Measurements from ENCODE around the gene WNT1. TPM values are rescaled to one million over a fixed set of nuclear protein-coding genes. Genes with fewer than 3 reads are reported as not detected.
A peak's percentile ranks its signal among the peaks of the same experiment; 100 is the strongest.

WNT1 gene
- total RNA-seq, 1 experiment from 2014 or later = not detected

- Mint-ChIP-seq H3K27ac (ENCODE audit: unreplicated experiment) (no peak overlapping the region), H3K4me3 (ENCODE audit: unreplicated experiment) (peak overlapping the region; percentile 80), H3K4me1 (ENCODE audit: low read depth, unreplicated experiment) (peaks cover 17% of the 10 kb centered on the region), H3K36me3 (ENCODE audit: insufficient read depth, unreplicated experiment) (peaks cover 23% of the 10 kb centered on the region), H3K27me3 (ENCODE audit: insufficient read depth, unreplicated experiment) (peaks cover 29% of the 10 kb centered on the region), H3K9me3 (ENCODE audit: unreplicated experiment) (no peaks in the 10 kb centered on the region)
- H3K27me3 ChIP-seq (replicated peaks; ENCODE audit: control insufficient read depth, insufficient read depth, low read length) = peaks cover 14% of the 10 kb centered on the region
- peak; percentile 82 to 84 for DNase-seq
- no peaks in the 10 kb centered on the region for H3K9me3 ChIP-seq
- H3K36me3 ChIP-seq (ENCODE audit: control insufficient read depth, insufficient read depth, low read length) = no peaks in the 10 kb centered on the region
- ChIA-PET CTCF (interaction anchor here (0.9 to 7.8 kb wide), 18 partner anchors 8 to 128 kb away, joined by 3 to 90 read pairs (median 5); partner anchors contain the start of genes ARF3, DDN, FKBP11 and RHEBL1), POLR2A (no interaction called here)
- peak overlapping the region; percentile 48 for H3K4me3 ChIP-seq (ENCODE audit: low read depth, low read length)
- peaks cover 23% of the 10 kb centered on the region for H3K4me1 ChIP-seq
- no TSS peak for BruUV-seq (replicated peaks)
- peak; percentile 49 for TF ChIP-seq CTCF (IDR thresholded peaks at IDR 0.05; ENCODE audit: insufficient read depth in 1 of 2, low read depth in 1 of 2, low read length in 1 of 2, severe bottlenecking in 1 of 2, unreplicated experiment in 1 of 2)
- intact Hi-C loops (cut with micrococcal nuclease; ENCODE audit: unreplicated experiment) = loop anchor here (1.0 kb wide), 2 partner anchors 9 to 15 kb away; partner anchors contain the start of gene WNT10B
Observed at GRCh38 chr12:48980389-48980952, 2.3 kb downstream of the WNT1 start.

- Mint-ChIP-seq H3K4me1 (ENCODE audit: low read depth, unreplicated experiment) (peaks cover 17% of the 10 kb centered on the region), H3K27me3 (ENCODE audit: insufficient read depth, unreplicated experiment) (peaks cover 32% of the 10 kb centered on the region), H3K27ac (ENCODE audit: unreplicated experiment) (peak overlapping the region; percentile 14), H3K36me3 (ENCODE audit: insufficient read depth, unreplicated experiment) (peaks cover 23% of the 10 kb centered on the region), H3K9me3 (ENCODE audit: unreplicated experiment) (no peaks in the 10 kb centered on the region), H3K4me3 (ENCODE audit: unreplicated experiment) (peak overlapping the region; percentile 80)
- intact Hi-C loops (cut with micrococcal nuclease; ENCODE audit: unreplicated experiment) = loop anchor here (1.0 kb wide), 3 partner anchors 10 to 33 kb away; partner anchors contain the start of gene WNT10B
- peak; percentile 70 to 84 for DNase-seq
- ChIA-PET POLR2A (no interaction called here), CTCF (interaction anchor here (0.7 to 7.8 kb wide), 20 partner anchors 7 to 229 kb away, joined by 3 to 90 read pairs (median 4); partner anchors contain the start of genes ARF3, DDN, FKBP11 and RHEBL1)
- Histone ChIP-seq H3K9me3 (no peaks in the 10 kb centered on the region), H3K36me3 (ENCODE audit: control insufficient read depth, insufficient read depth, low read length) (no peaks in the 10 kb centered on the region), H3K4me3 (ENCODE audit: low read depth, low read length) (peak overlapping the region; percentile 48), H3K4me1 (peaks cover 23% of the 10 kb centered on the region), H3K27me3 (replicated peaks; ENCODE audit: control insufficient read depth, insufficient read depth, low read length) (peaks cover 14% of the 10 kb centered on the region)
- TF ChIP-seq CTCF (IDR thresholded peaks at IDR 0.05; ENCODE audit: insufficient read depth in 1 of 2, low read depth in 1 of 2, low read length in 1 of 2, severe bottlenecking in 1 of 2, unreplicated experiment in 1 of 2) = peak; percentile 47 to 76
- BruUV-seq (replicated peaks) = no TSS peak
Observed at GRCh38 chr12:48980953-48981756, 3.0 kb downstream of the WNT1 start.

GRCh38 chr12:48981757-48982157 lies 3.6 kb downstream of the WNT1 start:
- peak overlapping the region; percentile 80 for H3K4me3 Mint-ChIP-seq (ENCODE audit: unreplicated experiment)
- Histone ChIP-seq H3K36me3 (ENCODE audit: control insufficient read depth, insufficient read depth, low read length) (no peaks in the 10 kb centered on the region), H3K27me3 (replicated peaks; ENCODE audit: control insufficient read depth, insufficient read depth, low read length) (peaks cover 14% of the 10 kb centered on the region), H3K4me3 (ENCODE audit: low read depth, low read length) (peak overlapping the region; percentile 48), H3K4me1 (peaks cover 23% of the 10 kb centered on the region), H3K9me3 (no peaks in the 10 kb centered on the region)
- no peak for DNase-seq
- H3K9me3 Mint-ChIP-seq (ENCODE audit: unreplicated experiment) = no peaks in the 10 kb centered on the region
- CTCF ChIA-PET = interaction anchor here (0.7 to 7.8 kb wide), 8 partner anchors 10 to 229 kb away, joined by 3 to 90 read pairs (median 9); partner anchors contain the start of gene DDN
- intact Hi-C loops (cut with micrococcal nuclease; ENCODE audit: unreplicated experiment) = loop anchor here (1.0 kb wide), 1 partner anchor 33 kb away; no protein-coding TSS in a partner anchor
- peaks cover 23% of the 10 kb centered on the region for H3K36me3 Mint-ChIP-seq (ENCODE audit: insufficient read depth, unreplicated experiment)
- peaks cover 32% of the 10 kb centered on the region for H3K27me3 Mint-ChIP-seq (ENCODE audit: insufficient read depth, unreplicated experiment)
- H3K27ac Mint-ChIP-seq (ENCODE audit: unreplicated experiment) = peak overlapping the region; percentile 14
- TF ChIP-seq CTCF (IDR thresholded peaks at IDR 0.05; ENCODE audit: insufficient read depth in 1 of 2, low read depth in 1 of 2, low read length in 1 of 2, severe bottlenecking in 1 of 2, unreplicated experiment in 1 of 2) = no peak
- H3K4me1 Mint-ChIP-seq (ENCODE audit: low read depth, unreplicated experiment) = peaks cover 17% of the 10 kb centered on the region
- no TSS peak for BruUV-seq (replicated peaks)
- POLR2A ChIA-PET = no interaction called here
